ENCODE results near the gene NLGN1.

DNA sequence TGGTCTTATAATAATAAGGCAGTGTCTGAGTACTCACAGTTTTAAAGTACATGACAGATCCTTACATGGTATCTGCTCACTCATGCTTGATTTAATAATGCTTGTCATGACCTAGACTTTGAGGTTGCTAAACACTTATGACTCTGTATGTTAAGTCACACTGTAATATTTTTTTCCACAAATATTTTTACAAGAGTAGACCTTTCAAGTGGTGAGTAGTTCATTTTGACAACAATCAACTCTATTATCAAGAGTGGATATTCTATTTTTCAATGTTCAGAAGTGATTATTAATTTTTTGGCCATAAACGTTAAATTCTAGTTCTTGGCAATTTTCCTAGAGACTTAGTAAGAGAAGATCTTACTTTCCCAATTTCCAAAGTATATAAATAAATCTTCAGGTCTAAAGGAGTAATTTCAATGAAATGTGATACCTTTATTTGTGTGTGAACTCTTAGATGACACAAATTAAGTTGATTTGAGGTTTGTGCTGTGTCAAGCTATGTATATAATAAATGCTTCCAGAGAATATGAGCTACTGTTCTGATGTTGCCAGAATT, 104.5 kb downstream of the NLGN1 start:
- TF ChIP-seq POLR2AphosphoS5 (IDR thresholded peaks at IDR 0.05; ENCODE audit: low read depth, low read length) (no peak), POLR2A (IDR thresholded peaks at IDR 0.05; ENCODE audit: low read depth, low read length) (no peak), TAF1 (IDR thresholded peaks at IDR 0.05; ENCODE audit: borderline replicate concordance, low read depth, low read length) (no peak)

All from GM12892 (cell line).